ENCODE data around the gene LRIG3.
"Not testable (repeated sequence)": the region's sequence is repeated elsewhere in the genome, so short reads cannot be mapped to it uniquely, and the experiment has no call there.

The LRIG3 gene, protein sequence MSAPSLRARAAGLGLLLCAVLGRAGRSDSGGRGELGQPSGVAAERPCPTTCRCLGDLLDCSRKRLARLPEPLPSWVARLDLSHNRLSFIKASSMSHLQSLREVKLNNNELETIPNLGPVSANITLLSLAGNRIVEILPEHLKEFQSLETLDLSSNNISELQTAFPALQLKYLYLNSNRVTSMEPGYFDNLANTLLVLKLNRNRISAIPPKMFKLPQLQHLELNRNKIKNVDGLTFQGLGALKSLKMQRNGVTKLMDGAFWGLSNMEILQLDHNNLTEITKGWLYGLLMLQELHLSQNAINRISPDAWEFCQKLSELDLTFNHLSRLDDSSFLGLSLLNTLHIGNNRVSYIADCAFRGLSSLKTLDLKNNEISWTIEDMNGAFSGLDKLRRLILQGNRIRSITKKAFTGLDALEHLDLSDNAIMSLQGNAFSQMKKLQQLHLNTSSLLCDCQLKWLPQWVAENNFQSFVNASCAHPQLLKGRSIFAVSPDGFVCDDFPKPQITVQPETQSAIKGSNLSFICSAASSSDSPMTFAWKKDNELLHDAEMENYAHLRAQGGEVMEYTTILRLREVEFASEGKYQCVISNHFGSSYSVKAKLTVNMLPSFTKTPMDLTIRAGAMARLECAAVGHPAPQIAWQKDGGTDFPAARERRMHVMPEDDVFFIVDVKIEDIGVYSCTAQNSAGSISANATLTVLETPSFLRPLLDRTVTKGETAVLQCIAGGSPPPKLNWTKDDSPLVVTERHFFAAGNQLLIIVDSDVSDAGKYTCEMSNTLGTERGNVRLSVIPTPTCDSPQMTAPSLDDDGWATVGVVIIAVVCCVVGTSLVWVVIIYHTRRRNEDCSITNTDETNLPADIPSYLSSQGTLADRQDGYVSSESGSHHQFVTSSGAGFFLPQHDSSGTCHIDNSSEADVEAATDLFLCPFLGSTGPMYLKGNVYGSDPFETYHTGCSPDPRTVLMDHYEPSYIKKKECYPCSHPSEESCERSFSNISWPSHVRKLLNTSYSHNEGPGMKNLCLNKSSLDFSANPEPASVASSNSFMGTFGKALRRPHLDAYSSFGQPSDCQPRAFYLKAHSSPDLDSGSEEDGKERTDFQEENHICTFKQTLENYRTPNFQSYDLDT

DNA sequence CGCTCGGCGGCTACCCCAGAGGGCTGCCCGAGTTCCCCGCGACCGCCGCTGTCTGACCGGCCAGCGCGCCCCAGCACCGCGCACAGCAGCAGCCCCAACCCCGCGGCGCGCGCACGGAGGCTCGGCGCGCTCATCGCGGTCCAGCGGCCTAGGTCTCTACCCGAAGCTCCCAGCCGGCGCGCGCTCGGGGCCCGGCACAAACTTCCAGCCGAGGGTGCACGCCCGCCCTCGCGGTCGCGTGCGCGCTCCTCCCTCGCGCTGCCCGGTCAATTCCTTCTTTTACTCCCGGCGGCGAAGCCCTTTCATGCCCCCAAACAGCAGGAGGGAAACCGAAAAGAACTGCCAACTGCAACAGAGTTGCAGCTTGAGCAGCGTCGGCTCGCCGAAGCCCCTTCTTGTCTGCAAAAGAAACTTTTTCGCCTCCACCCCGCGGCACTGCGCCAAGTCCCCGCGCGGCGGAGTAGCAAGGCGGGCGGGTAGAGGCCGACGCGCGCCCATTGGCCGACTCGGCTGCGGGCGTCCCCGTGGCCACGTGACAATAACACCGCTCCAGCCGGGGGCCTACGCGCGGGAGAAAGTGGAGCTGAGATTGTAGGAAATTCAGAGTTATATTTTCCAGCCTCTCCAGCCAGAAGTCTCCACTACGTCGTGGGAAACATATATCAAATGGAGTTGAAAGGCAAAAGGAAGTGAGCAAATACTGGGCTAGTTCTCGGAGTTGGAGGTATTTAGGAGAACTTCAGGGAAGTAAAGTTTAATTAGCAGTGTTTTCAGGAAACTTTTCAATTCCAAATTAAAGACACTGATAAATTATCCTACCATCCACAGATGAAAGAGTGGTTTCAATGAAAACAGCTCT, at the start of gene LRIG3:
Gene LRIG3 (minus strand): TSS at position 403 of the 859 bp plus-strand sequence. CDS start 269 bp downstream, at position 134.
- no peak for DNase-seq (ENCODE audit: low spot score)

DNA sequence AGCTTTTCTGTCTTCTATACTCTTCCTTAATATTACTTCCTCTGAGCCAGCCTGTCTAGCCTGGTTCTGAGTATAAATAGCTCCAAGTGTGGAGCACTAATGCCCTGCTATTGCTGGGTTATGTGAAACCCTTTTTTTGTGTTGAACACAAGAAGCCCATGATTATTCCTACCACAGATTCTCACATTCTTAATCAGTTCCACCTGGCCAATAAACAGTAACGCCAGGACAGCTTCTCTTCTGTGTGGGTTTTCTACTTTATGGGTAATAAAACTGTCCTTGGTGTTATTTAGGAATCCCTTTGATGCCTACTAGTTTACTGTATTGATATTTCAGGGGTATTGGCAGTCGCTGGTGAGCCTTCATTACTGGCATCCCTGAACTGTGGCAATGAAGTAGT, 48.9 kb upstream of the LRIG3 start:
- DNase-seq (ENCODE audit: low spot score): no peak

- DNase-seq (ENCODE audit: low spot score): no peak
Observed at GRCh38 chr12:58967561-58967960, 47.3 kb upstream of the LRIG3 start.

GRCh38 chr12:58966939-58967338, 46.6 kb upstream of the LRIG3 start:
- DNase-seq (ENCODE audit: low spot score): no peak

DNA sequence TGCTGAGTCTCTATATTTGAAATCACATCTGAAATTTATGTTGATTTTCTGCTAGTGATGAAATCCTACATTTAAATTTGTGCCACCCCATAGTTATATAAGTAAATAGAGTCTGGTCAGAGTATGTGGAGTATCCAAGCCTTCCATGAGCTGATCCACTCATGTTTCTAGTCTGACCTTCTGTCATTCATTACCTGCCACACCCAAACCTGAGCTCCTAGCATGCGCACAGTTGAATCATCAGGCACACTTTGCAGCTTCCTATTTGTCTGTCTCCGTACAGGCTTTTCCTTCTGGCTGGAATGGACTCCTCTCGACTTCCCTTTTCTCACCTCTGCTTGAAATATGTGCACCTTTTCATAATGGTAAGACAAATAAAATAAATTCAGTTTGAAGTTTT, 45.3 kb upstream of the LRIG3 start:
- DNase-seq (ENCODE audit: low spot score): no peak

GRCh38 chr12:58963844-58964243, 43.5 kb upstream of the LRIG3 start:
- no peak for DNase-seq (ENCODE audit: low spot score)

GRCh38 chr12:58961906-58962305, 41.6 kb upstream of the LRIG3 start:
- DNase-seq (ENCODE audit: low spot score): no peak

DNA sequence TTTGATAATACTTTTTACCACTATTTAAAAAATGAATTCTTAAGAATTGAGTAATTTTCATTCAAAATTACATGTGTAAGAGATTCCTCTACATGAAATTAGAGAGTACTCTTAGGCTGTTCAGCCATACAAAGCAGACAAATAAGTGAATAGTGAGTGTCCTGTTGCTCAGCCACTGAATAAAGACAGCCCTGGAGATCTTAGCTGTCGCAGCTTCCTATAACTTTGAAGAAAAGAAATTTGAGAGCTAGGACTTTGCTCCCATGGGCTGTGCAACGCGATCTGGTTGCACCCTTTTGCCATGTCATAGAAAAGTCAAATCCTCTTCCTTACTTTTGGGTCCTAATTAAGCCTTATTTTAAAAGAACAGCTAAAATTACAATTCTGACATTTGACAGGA, 40.9 kb upstream of the LRIG3 start:
- DNase-seq (ENCODE audit: low spot score): no peak

DNA sequence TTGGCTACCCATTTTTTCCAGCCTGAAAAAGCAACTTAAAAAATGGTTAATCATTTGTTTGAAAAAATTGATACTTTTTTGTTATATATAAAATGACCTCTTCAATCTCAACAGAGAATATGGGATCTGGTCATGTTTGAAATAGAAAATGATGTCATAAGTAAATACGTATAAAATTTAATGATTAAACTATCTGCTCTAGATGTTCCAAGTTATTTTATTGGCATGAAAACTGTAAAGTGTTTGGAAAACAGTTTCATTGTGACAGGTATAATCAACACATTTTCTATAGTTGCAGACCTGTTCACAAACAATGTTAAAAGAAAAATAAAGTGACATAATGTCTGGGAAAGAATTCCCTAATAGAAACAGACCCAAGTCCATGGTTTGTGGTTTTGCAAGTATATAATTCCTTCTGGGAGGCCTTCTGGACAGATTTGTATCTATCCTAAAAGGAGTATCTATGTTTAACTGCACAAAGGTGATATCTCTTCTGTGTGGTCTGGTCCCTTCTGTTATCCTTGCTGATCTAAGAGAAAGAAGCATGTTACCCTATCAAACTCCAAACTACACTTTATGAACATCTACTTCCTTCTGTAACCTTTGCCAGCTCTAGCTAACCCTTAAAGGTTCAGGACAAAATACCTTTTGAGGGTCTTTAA, 39.5 kb upstream of the LRIG3 start:
- no peak for DNase-seq (ENCODE audit: low spot score)

DNA sequence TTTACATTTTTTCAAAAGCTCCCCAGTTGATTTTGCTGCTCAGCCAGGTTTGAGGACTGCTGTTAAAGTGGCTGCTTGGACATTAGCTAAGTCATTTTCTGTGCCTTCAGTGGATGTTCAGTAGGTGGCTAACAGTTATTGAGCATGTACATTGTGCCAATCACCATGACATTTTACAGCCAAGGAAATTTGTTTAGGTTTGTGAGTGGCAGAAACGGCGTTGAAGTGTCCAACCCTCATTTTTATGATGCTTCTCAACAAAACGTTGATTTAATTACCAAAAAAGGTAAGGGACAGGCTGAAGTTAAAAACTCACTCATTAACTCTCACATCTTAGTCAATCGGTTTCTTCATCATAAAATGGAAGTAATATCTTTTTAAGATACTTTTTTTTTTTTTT, 37.0 kb upstream of the LRIG3 start:
- no peak for DNase-seq (ENCODE audit: low spot score)

GRCh38 chr12:58955849-58956248, 35.5 kb upstream of the LRIG3 start:
- DNase-seq (ENCODE audit: low spot score): no peak

GRCh38 chr12:58954002-58954401, 33.7 kb upstream of the LRIG3 start:
- no peak for DNase-seq (ENCODE audit: low spot score)

DNA sequence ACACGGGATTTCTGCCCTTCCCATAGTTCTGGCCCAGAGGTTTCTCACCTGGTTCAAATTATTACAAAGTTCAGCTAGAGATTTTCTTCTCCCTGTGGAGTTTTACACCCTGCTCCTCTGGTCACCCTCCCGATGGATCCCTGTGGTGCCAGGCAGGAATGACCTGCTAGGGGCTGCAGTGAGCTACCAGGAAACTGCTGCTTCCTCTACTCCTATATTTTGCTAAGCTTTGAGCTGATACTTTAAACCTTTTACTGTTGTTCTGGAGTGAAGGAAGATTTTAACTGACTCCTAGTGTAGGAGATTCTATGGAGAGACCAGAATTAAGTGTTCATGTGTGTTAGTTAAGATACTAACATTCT, 30.4 kb upstream of the LRIG3 start:
- no peak for DNase-seq (ENCODE audit: low spot score)

DNA sequence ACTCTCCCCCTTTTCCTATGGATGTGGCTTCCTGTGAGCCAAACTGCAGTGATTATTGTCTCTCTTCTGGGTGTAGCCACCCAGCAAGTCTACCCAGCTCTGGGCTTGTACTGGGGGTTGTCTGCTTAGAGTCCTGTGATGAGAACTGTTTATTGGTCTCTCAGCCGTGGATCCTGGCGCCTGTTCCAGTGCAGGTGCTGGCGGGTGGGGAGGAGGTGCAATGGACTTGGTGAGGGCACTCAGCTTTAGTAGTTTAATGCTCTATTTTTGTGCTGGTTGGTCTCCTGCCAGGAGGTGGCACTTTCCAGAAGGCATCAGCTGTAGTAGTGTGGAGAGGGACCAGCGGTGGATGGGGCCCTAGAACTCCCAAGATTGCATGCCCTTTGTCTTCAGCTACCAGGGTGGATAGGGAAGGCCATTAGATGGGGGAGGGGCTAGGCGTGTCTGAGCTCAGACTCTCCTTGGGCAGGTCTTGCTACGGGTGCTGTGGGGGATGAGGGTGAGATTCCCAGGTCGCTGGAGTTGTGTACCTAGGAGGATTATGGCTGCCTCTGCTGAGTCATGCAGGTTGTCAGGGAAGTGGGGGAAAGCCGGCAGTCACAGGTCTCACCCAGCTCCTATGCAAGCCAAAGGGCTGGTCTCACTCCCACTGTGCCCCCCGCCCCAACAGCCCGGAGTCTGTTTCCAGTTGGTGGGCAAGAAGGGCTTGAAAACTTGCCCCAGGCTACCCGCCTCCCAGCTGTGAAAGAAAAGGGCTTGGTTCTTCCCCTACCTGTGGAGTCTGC, 29.8 kb upstream of the LRIG3 start:
- not testable (repeated sequence) for DNase-seq (ENCODE audit: low spot score)

GRCh38 chr12:58943079-58943478, 22.8 kb upstream of the LRIG3 start:
- DNase-seq (ENCODE audit: low spot score): no peak

DNA sequence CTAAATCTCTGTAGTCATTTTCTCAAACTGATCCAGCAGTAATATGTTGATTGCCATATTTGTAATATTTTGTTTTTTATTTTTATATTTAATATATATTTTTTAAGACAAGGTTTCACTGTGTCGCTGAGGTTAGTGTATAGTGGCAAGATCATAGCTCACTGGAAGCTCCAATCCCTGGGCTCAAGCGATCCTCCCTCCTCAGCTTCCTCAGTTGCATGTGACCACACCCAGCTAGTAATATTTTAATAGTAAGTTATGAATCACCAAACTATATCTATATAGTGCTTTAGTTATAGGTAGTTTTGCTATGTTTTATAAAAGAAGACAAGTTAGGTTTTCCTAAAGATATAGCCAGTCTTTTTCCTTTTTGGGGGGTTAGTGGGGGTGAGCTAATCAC, 22.0 kb upstream of the LRIG3 start:
- DNase-seq (ENCODE audit: low spot score): no peak

- DNase-seq (ENCODE audit: low spot score): no peak
Observed at GRCh38 chr12:58939399-58940100, 19.2 kb upstream of the LRIG3 start.

DNA sequence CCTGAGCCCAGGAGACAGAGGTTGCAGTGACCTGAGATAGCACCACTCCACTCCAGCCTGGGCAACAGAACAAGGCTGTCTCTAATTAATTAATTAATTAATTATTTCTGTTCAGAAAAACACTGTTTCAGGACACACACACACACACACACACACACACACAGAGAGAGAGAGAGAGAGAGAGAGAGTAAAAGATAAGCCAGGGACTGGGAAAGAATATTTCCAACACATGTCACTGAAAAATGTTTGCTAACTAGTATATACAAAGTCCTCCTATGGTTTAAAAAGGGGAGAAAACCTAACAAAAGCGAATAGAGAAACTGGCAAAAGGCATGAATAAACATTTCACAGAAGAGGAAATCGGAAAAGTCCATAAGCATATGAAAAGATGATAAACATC, 18.1 kb upstream of the LRIG3 start:
- no peak for DNase-seq (ENCODE audit: low spot score)

DNA sequence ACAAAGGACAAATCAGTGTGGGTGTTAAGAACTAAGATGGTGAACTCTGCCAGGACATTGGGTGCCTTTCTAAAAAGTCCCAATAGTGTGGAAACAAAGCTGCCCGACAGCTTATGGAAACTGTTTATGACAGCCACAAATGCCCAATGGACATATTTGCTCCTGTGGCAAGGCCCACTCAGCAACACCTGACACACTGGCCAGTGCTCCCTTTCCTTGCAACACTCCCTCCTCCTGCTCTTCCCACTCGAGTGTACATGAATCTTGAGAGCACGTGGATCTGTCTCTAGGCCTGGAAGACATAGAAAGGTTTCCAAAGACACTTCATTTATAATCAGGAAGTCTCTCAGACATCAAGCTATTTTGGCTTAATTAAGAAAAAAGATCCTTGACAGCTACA, 14.2 kb upstream of the LRIG3 start:
- DNase-seq (ENCODE audit: low spot score): no peak
